Tibial artery (tissue), 4 donors: ENCODE measurements around the gene LATS1.

Source experiments
- DNase-seq, 2 donors: peaks; one replicate each; pipeline ENCODE4 v3.0.0-alpha.2; 2019
- H3K27ac ChIP-seq, 2 donors: fragments of 200-600 bp; sonication (generic) in 1 of 2; 1 replicate in 1 of 2; 2 replicates in 1 of 2; pipeline ENCODE4 v1.5.1; 2018 to 2019; ENCODE audit warnings: mild to moderate bottlenecking in 1 of 2
- H3K27me3 ChIP-seq, 2 donors: fragments of 200-600 bp; sonication (generic) in 1 of 2; one replicate each; pipeline versions ENCODE4 v1.5.1 to v1.6.0; 2016 to 2019
- H3K36me3 ChIP-seq, 3 donors: fragments of 200-600 bp; sonication (generic) in 2 of 3; one replicate each; pipeline ENCODE4 v1.5.1; 2016 to 2019; ENCODE audit warnings: mild to moderate bottlenecking in 2 of 3
- H3K4me1 ChIP-seq, 4 donors: fragments of 200-600 bp; sonication (generic) in 2 of 4; 1 replicate in 3 of 4; 2 replicates in 1 of 4; pipeline ENCODE4 v1.5.1; 2016 to 2019
- H3K4me3 ChIP-seq, 2 donors: fragments of 200-600 bp; sonication (generic) in 1 of 2; 1 replicate in 1 of 2; 2 replicates in 1 of 2; pipeline ENCODE4 v1.5.1; 2018 to 2019; ENCODE audit warnings: mild to moderate bottlenecking in 2 of 2
- H3K9me3 ChIP-seq, 3 donors: fragments of 200-600 bp; sonication (generic) in 1 of 3; one replicate each; pipeline ENCODE4 v1.5.1; 2016 to 2019
- CTCF ChIP-seq, 2 experiments: fragments of 200-600 bp in 1 of 2; fragments of 450-650 bp in 1 of 2; IDR thresholded peaks; one replicate each; pipeline ENCODE4 v1.5.1; 2017 to 2019; ENCODE audit warnings: antibody characterized with exemption in 2 of 2, mild to moderate bottlenecking in 1 of 2, moderate library complexity in 1 of 2
- intact Hi-C: fragments of 100-400 bp; cut with DNase I; formaldehyde crosslinking; loops from one replicate; pipeline ENCODE4 v1.15.0; 2023; ENCODE audit warnings: low total_unique reads

Gene LATS1

GRCh38 chr6:149714442-149714841 lies 3.5 kb downstream of the LATS1 start:
- Histone ChIP-seq H3K4me3 (no peak overlapping the region), H3K4me1 (peaks cover 0 to 48% (median 16%) of the 10 kb centered on the region in 4 donors), H3K36me3 (peaks cover 0 to 4% (median 0%) of the 10 kb centered on the region in 3 donors), H3K27me3 (no peaks in the 10 kb centered on the region), H3K27ac (no peak overlapping the region), H3K9me3 (no peaks in the 10 kb centered on the region)
- no peak for TF ChIP-seq CTCF (IDR thresholded peaks at IDR 0.05)
- intact Hi-C loops, result loop anchor here (10.0 kb wide), 1 partner anchor 210 kb away; the partner anchor contains the start of gene RAET1G
- no peak for DNase-seq

- no peaks in the 10 kb centered on the region for H3K36me3 ChIP-seq
- H3K4me1 ChIP-seq, result peaks cover 0 to 58% (median 24%) of the 10 kb centered on the region in 4 donors
- intact Hi-C loops, result loop anchor here (10.0 kb wide), 1 partner anchor 213 kb away; the partner anchor contains the start of gene RAET1G
- DNase-seq, result no peak
- H3K27ac ChIP-seq, result no peak overlapping the region
- no peak for TF ChIP-seq CTCF (IDR thresholded peaks at IDR 0.05)
- H3K9me3 ChIP-seq, result no peaks in the 10 kb centered on the region
- no peak overlapping the region for H3K4me3 ChIP-seq
- H3K27me3 ChIP-seq, result no peaks in the 10 kb centered on the region
Measured at GRCh38 chr6:149711711-149712110, 6.2 kb downstream of the LATS1 start.

GRCh38 chr6:149701714-149702113 lies 16.2 kb downstream of the LATS1 start:
- Histone ChIP-seq H3K9me3 (no peaks in the 10 kb centered on the region), H3K4me3 (no peak overlapping the region), H3K27ac (no peak overlapping the region), H3K4me1 (peaks cover 0 to 52% (median 9%) of the 10 kb centered on the region in 4 donors), H3K27me3 (no peaks in the 10 kb centered on the region), H3K36me3 (peaks cover 0 to 11% (median 0%) of the 10 kb centered on the region in 3 donors)
- intact Hi-C loops, result no loop called here
- DNase-seq, result no peak
- no peak for TF ChIP-seq CTCF (IDR thresholded peaks at IDR 0.05)

GRCh38 chr6:149699150-149699549 lies 18.8 kb downstream of the LATS1 start:
- Histone ChIP-seq H3K36me3 (peaks cover 5 to 19% (median 9%) of the 10 kb centered on the region in 3 donors), H3K27me3 (no peaks in the 10 kb centered on the region), H3K27ac (no peak overlapping the region), H3K4me3 (no peak overlapping the region), H3K9me3 (no peaks in the 10 kb centered on the region), H3K4me1 (peaks cover 0 to 40% (median 9%) of the 10 kb centered on the region in 4 donors)
- intact Hi-C loops, result no loop called here
- DNase-seq, result no peak
- TF ChIP-seq CTCF (IDR thresholded peaks at IDR 0.05), result no peak

GRCh38 chr6:149698175-149698574 lies 19.7 kb downstream of the LATS1 start:
- no peaks in the 10 kb centered on the region for H3K9me3 ChIP-seq
- no peak for TF ChIP-seq CTCF (IDR thresholded peaks at IDR 0.05)
- no peak overlapping the region for H3K4me3 ChIP-seq
- H3K4me1 ChIP-seq, result peaks cover 0 to 37% (median 9%) of the 10 kb centered on the region in 4 donors
- H3K27ac ChIP-seq, result no peak overlapping the region
- DNase-seq, result no peak
- intact Hi-C loops, result no loop called here
- peaks cover 14 to 28% (median 16%) of the 10 kb centered on the region in 3 donors for H3K36me3 ChIP-seq
- no peaks in the 10 kb centered on the region for H3K27me3 ChIP-seq

GRCh38 chr6:149696901-149697300 lies 21.0 kb downstream of the LATS1 start:
- H3K4me1 ChIP-seq, result peaks cover 0 to 31% (median 9%) of the 10 kb centered on the region in 4 donors
- no peak for DNase-seq
- no peaks in the 10 kb centered on the region for H3K27me3 ChIP-seq
- no peak for TF ChIP-seq CTCF (IDR thresholded peaks at IDR 0.05)
- no peaks in the 10 kb centered on the region for H3K9me3 ChIP-seq
- no peak overlapping the region for H3K4me3 ChIP-seq
- no peak overlapping the region for H3K27ac ChIP-seq
- intact Hi-C loops, result no loop called here
- peaks cover 19 to 39% (median 21%) of the 10 kb centered on the region in 3 donors for H3K36me3 ChIP-seq
